Peyer's patch (tissue), 4 donors: ENCODE measurements around the gene ATRN.

Experiments
- POLR2A ChIP-seq, 2 donors: fragments of 450-650 bp; IDR thresholded peaks; one replicate each; pipeline ENCODE4 v1.5.1; 2017; ENCODE audit warnings: antibody characterized with exemption in 2 of 2, mild to moderate bottlenecking in 2 of 2, moderate library complexity in 2 of 2
- TF ChIP-seq, protein P1 (sequence below), 6 experiments: fragments of 450-650 bp in 4 of 6; fragments of 200-600 bp in 2 of 6; sonication (generic) in 1 of 6; IDR thresholded peaks; one replicate each; pipeline ENCODE4 v1.5.1; 2017 to 2019; ENCODE audit warnings: antibody characterized with exemption in 6 of 6, mild to moderate bottlenecking in 3 of 6, moderate library complexity in 1 of 6

DNA sequence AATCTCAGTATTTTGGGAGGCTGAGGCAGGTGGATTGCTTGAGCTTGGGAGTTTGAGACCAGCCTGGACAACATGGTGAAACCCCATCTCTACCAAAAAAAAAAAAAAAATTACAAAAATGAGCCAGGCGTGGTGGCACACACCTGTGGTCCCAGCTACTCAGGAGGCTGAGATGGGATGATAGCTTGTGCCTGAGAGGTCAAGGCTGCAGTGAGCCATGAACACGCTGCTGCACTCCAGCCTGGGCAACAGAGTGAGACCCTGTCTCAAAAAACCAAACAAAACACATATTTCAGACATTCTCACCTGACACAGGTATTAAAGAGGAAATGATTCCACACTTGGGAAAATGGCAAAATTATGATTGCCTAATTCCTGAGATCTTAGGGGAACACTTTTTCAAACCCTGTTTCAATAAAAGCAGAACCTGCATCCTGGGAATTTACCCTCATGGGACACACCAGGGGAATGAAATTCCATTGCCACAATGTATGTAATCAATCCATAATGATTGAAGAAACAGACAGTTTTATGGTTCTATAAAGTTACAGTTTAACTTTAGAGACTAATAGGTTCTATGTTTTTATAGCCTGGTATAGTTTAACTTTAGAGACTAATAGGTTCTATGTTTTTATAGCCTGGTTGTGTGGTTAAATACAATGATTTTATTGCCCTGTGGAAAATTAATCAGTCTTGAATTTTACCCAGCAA, 33.8 kb upstream of the ATRN start:
- TF ChIP-seq, protein P1, sequence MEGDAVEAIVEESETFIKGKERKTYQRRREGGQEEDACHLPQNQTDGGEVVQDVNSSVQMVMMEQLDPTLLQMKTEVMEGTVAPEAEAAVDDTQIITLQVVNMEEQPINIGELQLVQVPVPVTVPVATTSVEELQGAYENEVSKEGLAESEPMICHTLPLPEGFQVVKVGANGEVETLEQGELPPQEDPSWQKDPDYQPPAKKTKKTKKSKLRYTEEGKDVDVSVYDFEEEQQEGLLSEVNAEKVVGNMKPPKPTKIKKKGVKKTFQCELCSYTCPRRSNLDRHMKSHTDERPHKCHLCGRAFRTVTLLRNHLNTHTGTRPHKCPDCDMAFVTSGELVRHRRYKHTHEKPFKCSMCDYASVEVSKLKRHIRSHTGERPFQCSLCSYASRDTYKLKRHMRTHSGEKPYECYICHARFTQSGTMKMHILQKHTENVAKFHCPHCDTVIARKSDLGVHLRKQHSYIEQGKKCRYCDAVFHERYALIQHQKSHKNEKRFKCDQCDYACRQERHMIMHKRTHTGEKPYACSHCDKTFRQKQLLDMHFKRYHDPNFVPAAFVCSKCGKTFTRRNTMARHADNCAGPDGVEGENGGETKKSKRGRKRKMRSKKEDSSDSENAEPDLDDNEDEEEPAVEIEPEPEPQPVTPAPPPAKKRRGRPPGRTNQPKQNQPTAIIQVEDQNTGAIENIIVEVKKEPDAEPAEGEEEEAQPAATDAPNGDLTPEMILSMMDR (IDR thresholded peaks at IDR 0.05) = no peak
- TF ChIP-seq POLR2A (IDR thresholded peaks at IDR 0.05) = no peak
